K562 (cell line): Measurements from ENCODE around the gene MDP1. TPM values are rescaled to one million over a fixed set of nuclear protein-coding genes. Genes with fewer than 3 reads are reported as not detected.

Source experiments
- BDP1 ChIP-seq: IDR thresholded peaks from 3 replicates; pipeline ENCODE4 v1.6.1; 2011; ENCODE audit not compliant: insufficient read length, insufficient read depth
- ETS1 ChIP-seq: conservative IDR thresholded peaks from 2 replicates; pipeline ENCODE4 v1.6.1; 2011; ENCODE audit warnings: low read depth, mild to moderate bottlenecking, low read length; ENCODE audit not compliant: control insufficient read depth
- FOXM1 ChIP-seq, 2 experiments: fragments of 450-650 bp in 1 of 2; sonication (generic) in 1 of 2; formaldehyde crosslinking in 1 of 2; IDR thresholded peaks; 2 replicates each; pipeline versions ENCODE4 v1.6.1 to v1.9.0; 2017 to 2022; ENCODE audit warnings: low read depth in 2 of 2, mild to moderate bottlenecking in 2 of 2, missing genetic modification reagents in 1 of 2, moderate library complexity in 1 of 2
- GTF2A2 ChIP-seq: IDR thresholded peaks from 2 replicates; pipeline ENCODE4 v1.6.1; 2016; ENCODE audit warnings: mild to moderate bottlenecking, missing genetic modification characterization, missing compliant biosample characterization
- KHSRP ChIP-seq: fragments of 450-650 bp; IDR thresholded peaks from 2 replicates; pipeline ENCODE4 v1.6.1; 2017
- MEF2D ChIP-seq: conservative IDR thresholded peaks from 2 replicates; pipeline ENCODE4 v1.6.1; 2016; ENCODE audit warnings: low read depth, missing genetic modification characterization, missing compliant biosample characterization
- NFYB ChIP-seq: IDR thresholded peaks from 2 replicates; pipeline ENCODE4 v1.6.1; 2011; ENCODE audit warnings: mild to moderate bottlenecking, moderate library complexity; ENCODE audit not compliant: insufficient read length; ENCODE audit errors: extremely low read depth
- PHF20 ChIP-seq: fragments of 450-650 bp; IDR thresholded peaks from 2 replicates; pipeline ENCODE4 v1.6.1; 2018; ENCODE audit not compliant: partially characterized antibody
- POU5F1 ChIP-seq: fragments of 150-350 bp; IDR thresholded peaks from 2 replicates; pipeline ENCODE4 v1.6.1; 2014; ENCODE audit warnings: borderline replicate concordance, low read length, low read depth, mild to moderate bottlenecking; ENCODE audit not compliant: partially characterized antibody
- SNIP1 ChIP-seq: fragments of 450-650 bp; IDR thresholded peaks from 2 replicates; pipeline ENCODE4 v1.7.1; 2017; ENCODE audit warnings: low read depth, mild to moderate bottlenecking
- STAT6 ChIP-seq: sonication (generic); formaldehyde crosslinking; IDR thresholded peaks from 2 replicates; pipeline ENCODE4 v1.8.1; 2023; ENCODE audit warnings: mild to moderate bottlenecking, missing genetic modification reagents
- TAF7 ChIP-seq: fragments of 450-650 bp; IDR thresholded peaks from 2 replicates; pipeline ENCODE4 v1.6.1; 2016; ENCODE audit warnings: missing genetic modification characterization, missing compliant biosample characterization
- ZNF184 ChIP-seq: sonication (generic); formaldehyde crosslinking; IDR thresholded peaks from 2 replicates; pipeline ENCODE4 v1.5.0; 2020; ENCODE audit warnings: missing genetic modification reagents
- polyA plus RNA-seq, 8 experiments: library from polyadenylated mRNA; depleted of rRNA in 4 of 8; stranded (reverse) in 5 of 8; unstranded in 3 of 8; fragments of >200 nt; fragmentation: Nextera tagmentation in 2 of 8; fragmentation: Illumina TruSeq in 1 of 8; extraction: Ambion mirVana in 2 of 8; extraction: Trizol in 1 of 8; gene quantifications; 2 replicates each; pipeline versions ENCODE4 v1.2.1 to v1.2.3, GENCODE V29; 2011 to 2014; ENCODE audit warnings: inconsistent platforms in 1 of 8, missing spikeins in 1 of 8
- total RNA-seq, 7 experiments: library from RNA; depleted of rRNA in 6 of 7; stranded (reverse); fragments of >200 nt in 6 of 7; fragmentation: Illumina TruSeq in 2 of 7; extraction: Trizol in 2 of 7; gene quantifications; 2 replicates each; pipeline versions ENCODE4 v1.2.1 to v1.2.3, GENCODE V29; 2011 to 2021; ENCODE audit warnings: low replicate concordance in 1 of 7
- TF ChIP-seq, protein P1 (sequence below): sonication (generic); formaldehyde crosslinking; IDR thresholded peaks from 2 replicates; pipeline ENCODE4 v1.8.0; 2022; ENCODE audit warnings: mild to moderate bottlenecking, low read depth, missing genetic modification reagents
- TF ChIP-seq, protein P2 (sequence below): fragments of 450-650 bp; IDR thresholded peaks from 2 replicates; pipeline ENCODE4 v1.6.1; 2018; ENCODE audit warnings: mild to moderate bottlenecking, low read depth; ENCODE audit not compliant: partially characterized antibody
- TF ChIP-seq, protein P3 (sequence below): fragments of 250-450 bp; sonication (Bioruptor Pico); IDR thresholded peaks from 2 replicates; pipeline ENCODE4 v1.8.0; 2022; ENCODE audit warnings: inconsistent platforms

The MDP1 gene
- total and polyA plus RNA-seq, 9 of the 15 experiments (the other 6 are each of a cell fraction or from before 2014, with no cell fraction given), result 2.7 to 29.6 (median 11.0) TPM

- peak; percentile 28; the same call in 1 of the 2 replicates for TF ChIP-seq ETS1
- TF ChIP-seq, protein P1, sequence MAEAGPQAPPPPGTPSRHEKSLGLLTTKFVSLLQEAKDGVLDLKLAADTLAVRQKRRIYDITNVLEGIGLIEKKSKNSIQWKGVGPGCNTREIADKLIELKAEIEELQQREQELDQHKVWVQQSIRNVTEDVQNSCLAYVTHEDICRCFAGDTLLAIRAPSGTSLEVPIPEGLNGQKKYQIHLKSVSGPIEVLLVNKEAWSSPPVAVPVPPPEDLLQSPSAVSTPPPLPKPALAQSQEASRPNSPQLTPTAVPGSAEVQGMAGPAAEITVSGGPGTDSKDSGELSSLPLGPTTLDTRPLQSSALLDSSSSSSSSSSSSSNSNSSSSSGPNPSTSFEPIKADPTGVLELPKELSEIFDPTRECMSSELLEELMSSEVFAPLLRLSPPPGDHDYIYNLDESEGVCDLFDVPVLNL, result peak; percentile 81
- TF ChIP-seq, protein P2, sequence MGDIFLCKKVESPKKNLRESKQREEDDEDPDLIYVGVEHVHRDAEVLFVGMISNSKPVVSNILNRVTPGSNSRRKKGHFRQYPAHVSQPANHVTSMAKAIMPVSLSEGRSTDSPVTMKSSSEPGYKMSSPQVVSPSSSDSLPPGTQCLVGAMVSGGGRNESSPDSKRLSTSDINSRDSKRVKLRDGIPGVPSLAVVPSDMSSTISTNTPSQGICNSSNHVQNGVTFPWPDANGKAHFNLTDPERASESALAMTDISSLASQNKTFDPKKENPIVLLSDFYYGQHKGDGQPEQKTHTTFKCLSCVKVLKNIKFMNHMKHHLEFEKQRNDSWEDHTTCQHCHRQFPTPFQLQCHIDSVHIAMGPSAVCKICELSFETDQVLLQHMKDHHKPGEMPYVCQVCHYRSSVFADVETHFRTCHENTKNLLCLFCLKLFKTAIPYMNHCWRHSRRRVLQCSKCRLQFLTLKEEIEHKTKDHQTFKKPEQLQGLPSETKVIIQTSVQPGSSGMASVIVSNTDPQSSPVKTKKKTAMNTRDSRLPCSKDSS, result no peak
- TF ChIP-seq PHF20, result peak; percentile 55
- TF ChIP-seq POU5F1, result no peak
- TF ChIP-seq BDP1, result no peak
- TF ChIP-seq ZNF184, result no peak
- TF ChIP-seq MEF2D, result no peak
- TF ChIP-seq NFYB, result no peak
- TF ChIP-seq STAT6 (CRISPR knock-in tag), result no peak
- TF ChIP-seq TAF7, result no peak
- TF ChIP-seq GTF2A2 (tag), result no peak
- TF ChIP-seq SNIP1, result no peak
- TF ChIP-seq KHSRP, result no peak
- TF ChIP-seq FOXM1 (IDR thresholded peaks at IDR 0.05; ENCODE audit: low read depth), result no peak
- TF ChIP-seq FOXM1 (CRISPR knock-in tag; IDR thresholded peaks at IDR 0.05; ENCODE audit: low read depth), result no peak
- TF ChIP-seq, protein P3, sequence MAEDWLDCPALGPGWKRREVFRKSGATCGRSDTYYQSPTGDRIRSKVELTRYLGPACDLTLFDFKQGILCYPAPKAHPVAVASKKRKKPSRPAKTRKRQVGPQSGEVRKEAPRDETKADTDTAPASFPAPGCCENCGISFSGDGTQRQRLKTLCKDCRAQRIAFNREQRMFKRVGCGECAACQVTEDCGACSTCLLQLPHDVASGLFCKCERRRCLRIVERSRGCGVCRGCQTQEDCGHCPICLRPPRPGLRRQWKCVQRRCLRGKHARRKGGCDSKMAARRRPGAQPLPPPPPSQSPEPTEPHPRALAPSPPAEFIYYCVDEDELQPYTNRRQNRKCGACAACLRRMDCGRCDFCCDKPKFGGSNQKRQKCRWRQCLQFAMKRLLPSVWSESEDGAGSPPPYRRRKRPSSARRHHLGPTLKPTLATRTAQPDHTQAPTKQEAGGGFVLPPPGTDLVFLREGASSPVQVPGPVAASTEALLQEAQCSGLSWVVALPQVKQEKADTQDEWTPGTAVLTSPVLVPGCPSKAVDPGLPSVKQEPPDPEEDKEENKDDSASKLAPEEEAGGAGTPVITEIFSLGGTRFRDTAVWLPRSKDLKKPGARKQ (CRISPR knock-in tag), result no peak
These were observed 20.4 kb downstream of the MDP1 start, which contains the start of gene TM9SF1 (continued) for GRCh38 chr14:24195186-24196070.
